Right lung (tissue), 5 donors: ENCODE data around the gene SF3B4. TPM values are rescaled to one million over a fixed set of nuclear protein-coding genes. Genes with fewer than 3 reads are reported as not detected.
"Not testable (repeated sequence)": the region's sequence is repeated elsewhere in the genome, so short reads cannot be mapped to it uniquely, and the experiment has no call there.

ENCODE experiments used
- DNase-seq, 2 donors: peaks; one replicate each; pipeline ENCODE4 v3.0.0-alpha.2; 2013
- polyA plus RNA-seq, 5 donors: library from polyadenylated mRNA; unstranded; fragments of 120-200 nt; gene quantifications; one replicate each; pipeline versions ENCODE4 v1.2.1 to v1.2.3, GENCODE V29; 2013; ENCODE audit warnings: inconsistent platforms in 1 of 5, low replicate concordance in 1 of 5; ENCODE audit not compliant: insufficient read length in 5 of 5, insufficient read depth in 1 of 5

The SF3B4 gene
- polyA plus RNA-seq, 5 donors, result 57.6 to 74.6 (median 66.5) TPM

DNA sequence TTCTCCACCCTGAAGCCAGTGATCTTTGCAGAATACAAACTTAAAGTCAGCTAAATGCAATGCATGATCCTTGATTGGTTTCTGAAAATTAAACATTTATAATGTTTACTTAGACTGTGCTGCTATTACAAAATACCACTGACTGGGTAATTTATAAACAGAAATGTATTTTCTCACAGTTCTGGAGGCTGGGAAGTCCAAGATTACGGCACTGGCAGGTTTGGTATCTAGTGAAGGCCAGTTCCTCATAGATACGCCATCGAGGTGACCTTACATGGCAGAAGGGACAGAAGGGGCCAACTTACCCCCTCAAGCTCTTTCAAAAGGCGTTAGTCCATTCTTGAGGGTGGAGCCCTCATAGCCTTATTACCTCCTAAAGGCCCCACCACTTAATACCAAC, 31.0 kb downstream of the SF3B4 start:
- DNase-seq, result no peak

DNA sequence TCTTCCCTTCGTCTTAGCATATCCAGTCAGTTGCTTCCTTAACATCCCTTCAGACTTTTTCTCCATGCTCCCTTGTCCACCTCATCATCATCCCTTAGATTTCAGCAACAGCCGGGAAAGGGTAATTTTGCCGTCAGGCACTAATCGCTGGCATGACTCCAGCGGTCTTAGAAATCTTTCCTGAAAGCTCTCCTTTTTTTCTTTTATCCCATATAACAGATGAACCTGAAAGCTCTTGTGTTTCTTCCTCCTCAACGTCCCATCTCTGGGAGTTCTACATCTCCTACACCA, 38.7 kb downstream of the SF3B4 start:
- DNase-seq, result peak; percentile 60 to 73

DNA sequence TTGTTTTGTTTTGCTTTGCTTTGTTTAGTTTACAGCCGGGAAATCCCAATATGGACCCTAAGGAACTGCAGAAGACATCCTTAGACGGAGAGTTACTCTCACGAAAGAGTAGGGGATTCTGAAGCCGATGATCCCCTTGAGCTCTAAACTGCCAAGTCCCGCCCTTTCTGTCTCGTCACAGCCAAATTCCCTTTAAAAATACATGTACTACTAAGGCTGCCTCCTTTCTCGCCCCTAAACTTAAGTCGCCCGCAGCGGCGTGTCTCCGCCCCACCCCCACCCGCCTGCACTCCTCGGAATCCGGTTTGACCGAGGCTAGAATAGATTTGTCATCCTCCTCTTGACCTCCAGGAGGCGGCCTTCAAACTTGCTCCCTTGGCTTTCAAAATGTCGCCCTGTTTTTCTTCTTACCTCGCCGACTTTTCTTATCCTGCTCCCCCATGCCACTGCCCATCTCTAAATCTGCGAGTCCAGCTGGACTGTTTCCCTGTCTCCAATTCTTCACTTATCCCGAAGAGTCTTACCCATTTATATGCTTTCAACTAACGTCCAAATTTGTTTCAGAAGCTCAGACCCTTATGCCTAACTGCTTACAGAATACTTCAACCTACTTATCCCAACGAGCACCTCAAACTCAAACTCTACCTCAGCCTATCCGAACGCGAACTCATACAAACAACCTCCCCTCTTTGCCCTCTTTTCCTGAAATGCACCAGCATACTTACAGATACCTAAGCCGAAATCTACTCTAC, 39.2 kb downstream of the SF3B4 start:
- peak; percentile 85 to 91 for DNase-seq

DNA sequence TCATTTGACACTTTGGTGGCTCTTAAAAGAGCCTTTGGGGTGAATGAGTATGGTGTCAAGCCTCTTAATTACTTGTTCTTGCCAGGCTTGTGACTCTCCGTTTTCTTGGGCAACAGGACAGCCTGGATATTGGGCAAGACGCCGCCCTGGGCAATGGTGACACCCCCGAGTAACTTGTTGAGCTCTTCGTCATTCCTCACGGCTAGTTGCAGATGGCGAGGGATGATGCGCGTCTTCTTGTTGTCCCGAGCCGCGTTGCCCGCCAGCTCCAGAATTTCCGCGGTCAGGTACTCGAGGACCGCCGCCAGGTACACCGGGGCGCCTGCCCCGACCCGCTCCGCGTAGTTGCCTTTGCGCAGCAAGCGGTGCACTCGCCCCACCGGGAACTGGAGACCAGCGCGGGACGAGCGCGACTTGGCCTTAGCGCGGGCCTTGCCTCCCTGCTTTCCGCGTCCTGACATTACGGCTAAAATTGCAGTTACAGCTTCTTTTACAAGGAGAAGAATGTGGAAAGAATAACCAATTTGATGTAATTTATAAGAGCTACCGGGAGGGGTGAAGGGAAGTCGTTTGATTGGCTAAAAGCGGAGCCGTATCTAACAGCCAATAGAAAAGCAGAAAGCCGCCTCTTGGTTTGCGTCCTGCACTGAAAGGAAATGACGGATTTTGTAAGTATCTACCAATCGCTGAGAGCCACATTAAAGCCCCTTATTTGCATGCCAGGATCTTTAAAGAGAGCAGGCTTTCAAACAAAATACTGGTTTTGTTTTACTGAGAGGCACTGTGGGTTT, 40.0 kb downstream of the SF3B4 start:
- DNase-seq, result peak; percentile 94 to 96

DNA sequence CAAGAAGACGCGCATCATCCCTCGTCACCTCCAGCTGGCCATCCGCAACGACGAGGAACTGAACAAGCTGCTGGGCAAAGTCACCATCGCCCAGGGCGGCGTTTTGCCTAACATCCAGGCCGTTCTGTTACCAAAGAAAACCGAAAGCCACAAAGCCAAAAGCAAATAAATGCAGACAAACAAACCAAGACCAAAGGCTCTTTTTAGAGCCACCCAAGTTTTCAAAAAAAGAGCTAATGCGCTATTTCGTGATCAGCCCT, 40.5 kb downstream of the SF3B4 start:
- DNase-seq, result not testable (repeated sequence)

DNA sequence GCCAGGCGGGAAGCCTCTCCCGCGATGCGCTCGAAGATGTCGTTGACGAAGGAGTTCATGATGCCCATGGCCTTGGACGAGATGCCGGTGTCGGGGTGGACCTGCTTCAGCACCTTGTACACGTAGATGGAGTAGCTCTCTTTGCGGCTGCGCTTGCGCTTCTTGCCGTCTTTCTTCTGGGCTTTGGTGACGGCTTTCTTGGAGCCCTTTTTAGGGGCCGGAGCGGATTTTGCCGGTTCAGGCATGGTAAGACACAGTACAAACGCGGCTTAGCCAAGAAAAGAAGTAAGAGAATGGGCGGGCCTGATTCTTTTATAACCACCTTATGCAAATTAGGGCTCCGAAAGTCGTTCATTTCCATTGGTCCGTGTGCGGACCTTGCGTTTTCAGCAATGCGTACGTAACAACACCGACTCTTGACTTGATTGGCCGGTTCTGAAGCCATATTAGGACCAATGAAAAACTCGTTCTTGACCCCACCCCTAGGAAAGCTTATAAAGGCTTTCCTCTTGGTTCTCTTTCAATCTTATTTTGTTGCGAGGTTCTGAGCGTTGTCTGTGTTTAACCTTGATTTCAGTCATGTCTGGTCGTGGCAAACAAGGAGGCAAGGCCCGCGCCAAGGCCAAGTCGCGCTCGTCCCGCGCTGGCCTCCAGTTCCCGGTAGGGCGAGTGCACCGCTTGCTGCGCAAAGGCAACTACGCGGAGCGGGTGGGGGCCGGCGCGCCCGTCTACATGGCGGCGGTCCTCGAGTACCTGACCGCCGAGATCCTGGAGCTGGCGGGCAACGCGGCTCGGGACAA, 41.0 kb downstream of the SF3B4 start:
- peak; percentile 98 to 99 for DNase-seq

DNA sequence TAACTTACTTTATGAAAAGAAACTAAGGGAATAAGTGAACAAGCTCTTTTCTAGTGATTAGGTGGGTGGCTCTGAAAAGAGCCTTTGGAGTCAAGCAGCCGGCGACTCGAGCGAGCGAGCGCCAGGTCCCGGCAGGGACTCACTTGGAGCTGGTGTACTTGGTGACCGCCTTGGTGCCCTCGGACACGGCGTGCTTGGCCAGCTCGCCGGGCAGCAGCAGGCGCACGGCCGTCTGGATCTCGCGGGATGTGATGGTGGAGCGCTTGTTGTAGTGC, 41.5 kb downstream of the SF3B4 start:
- DNase-seq, result not testable (repeated sequence)

DNA sequence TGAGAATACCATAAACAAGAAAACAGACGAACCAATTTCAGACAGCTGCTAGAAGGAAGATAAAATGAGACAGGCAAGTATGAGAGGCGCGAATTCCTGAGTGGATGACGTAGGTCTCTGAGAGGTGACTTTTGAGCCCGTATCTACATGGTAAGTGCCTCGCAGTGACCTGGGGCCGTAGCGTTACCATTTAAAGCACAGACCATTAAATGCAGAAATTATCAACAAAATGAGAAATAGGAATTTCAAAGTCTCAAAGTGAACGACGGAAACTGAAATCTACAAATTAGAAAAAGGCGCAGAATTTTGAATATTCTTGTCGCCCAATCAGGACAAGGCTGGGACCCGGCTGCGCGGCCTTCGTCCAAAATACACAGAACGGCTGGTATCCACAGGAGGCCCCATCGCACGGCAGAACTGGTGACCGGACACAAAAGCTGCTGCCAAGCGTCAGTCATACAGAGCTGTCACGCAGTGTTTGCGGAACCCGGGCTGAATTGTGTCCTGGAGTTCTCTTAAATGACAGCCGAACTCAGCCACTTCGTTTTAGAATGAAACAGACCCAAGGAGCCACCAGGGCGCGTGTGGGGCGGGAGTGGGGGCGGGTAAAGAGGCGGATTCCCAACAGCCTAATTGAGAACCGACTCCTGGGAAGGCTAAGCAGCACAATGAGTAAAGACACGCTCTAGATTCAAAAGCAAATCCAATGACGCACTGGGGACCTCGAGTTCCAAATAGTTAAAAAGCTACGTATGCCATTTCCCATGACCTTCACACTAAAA, 42.1 kb downstream of the SF3B4 start:
- peak; percentile 86 to 89 for DNase-seq

DNA sequence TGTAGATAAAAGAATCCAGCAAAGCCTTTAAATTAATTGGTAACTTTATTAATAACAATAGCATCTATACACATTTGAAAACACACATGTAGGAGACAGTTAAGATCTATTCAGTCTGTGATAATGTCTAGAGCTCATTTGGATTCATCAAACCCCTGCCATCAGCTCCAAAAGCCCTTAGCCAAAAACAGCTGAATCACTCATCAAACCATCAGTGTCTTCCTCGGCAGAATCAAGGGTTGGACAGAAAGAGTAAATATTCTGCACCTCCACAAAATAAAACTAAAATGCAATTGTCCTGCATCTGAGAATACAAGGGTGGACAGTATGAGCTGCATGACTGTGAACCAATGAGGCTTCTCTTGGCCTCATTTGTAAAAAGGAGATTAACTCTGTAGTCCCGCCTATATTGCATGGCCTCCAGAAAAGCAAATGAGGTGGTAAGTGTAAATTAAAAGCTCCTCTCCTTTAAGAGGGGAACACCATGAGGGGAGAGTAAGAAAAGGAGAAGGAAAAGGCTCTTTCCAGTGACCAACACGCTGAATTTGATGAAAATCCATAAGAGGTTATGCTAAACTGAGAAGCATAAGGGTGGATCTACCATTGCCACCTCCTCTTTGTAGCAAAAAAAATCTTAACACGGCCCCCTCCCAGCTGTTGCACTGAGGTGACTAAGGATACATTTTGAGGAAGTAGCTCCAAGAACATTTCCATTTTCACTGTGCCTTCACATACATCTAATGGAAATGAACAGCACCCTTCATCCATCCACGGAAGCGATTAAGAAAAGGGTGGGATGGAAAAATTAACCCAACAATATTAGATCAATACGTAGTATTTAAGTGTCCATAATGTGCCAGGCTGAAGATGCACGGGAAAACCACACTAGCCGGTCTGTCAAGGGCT, 42.9 kb downstream of the SF3B4 start:
- peak; percentile 27 to 52 for DNase-seq

DNA sequence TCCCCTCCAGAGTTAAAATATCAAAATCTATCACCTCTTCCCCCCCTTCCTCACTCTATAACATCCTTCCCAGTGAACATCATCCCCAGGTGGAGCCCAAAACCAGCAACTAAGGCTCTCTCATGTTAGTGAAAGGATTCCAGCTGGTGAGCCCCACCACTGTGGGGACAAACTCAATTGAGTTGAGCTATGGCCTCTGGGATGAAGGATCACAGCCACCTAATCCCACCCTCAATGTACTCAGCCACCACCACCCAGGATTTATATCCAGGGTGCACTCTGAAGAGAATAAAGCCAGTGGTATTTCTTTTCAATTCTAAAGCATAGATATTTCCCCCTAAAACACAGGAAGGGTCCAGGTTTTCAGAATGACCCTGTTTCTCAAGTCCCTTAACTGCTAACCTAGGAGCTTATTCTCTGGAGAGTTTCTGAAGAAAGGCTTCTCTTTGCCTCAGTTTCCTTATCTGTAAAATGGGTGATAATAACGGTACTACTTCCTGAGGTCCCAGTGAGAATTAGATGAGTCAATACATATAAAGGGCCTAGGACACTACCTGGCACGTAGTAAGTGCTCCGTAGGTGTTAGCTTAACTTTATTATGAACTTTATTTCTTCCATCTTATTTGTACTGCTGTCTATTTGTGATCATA, 43.9 kb downstream of the SF3B4 start:
- no peak for DNase-seq

DNA sequence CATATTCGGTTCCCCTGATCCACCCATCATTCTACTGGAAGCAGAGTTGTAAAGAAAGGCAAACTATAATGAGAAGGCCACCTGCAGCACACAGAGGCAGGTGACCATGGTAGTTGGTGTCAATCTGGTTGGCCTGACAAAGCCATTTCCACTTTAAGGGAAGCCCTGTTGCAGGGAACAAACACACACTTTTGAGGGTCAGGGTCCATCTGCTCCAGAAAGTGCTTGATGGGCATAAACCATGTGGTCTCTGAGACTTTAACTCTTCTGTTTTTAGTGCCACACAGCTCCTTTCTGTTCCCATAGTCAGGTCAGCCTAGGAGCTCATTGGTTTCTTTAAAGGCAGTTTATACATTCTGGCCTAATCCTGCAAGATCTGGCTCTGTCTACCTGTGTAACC, 45.7 kb downstream of the SF3B4 start:
- DNase-seq, result no peak

DNA sequence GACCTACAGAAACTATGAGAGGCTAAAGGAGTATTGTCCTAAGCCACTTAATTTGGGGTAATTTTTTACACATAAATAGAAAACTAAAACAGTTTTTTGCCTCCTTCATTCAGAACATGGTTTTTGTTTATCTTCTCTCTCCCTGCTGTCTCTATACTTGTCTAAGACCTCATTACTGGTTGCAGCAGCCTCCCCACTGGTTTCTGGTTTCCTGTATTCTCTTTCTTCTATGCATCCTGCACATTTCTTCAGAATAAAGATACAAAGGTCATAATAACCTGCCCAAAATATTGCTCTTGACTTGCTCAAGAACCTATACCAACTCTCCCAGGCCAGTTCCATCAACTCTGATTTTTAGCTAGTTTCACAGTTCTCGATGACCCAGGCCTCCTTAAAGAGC, 48.0 kb downstream of the SF3B4 start:
- no peak for DNase-seq

DNA sequence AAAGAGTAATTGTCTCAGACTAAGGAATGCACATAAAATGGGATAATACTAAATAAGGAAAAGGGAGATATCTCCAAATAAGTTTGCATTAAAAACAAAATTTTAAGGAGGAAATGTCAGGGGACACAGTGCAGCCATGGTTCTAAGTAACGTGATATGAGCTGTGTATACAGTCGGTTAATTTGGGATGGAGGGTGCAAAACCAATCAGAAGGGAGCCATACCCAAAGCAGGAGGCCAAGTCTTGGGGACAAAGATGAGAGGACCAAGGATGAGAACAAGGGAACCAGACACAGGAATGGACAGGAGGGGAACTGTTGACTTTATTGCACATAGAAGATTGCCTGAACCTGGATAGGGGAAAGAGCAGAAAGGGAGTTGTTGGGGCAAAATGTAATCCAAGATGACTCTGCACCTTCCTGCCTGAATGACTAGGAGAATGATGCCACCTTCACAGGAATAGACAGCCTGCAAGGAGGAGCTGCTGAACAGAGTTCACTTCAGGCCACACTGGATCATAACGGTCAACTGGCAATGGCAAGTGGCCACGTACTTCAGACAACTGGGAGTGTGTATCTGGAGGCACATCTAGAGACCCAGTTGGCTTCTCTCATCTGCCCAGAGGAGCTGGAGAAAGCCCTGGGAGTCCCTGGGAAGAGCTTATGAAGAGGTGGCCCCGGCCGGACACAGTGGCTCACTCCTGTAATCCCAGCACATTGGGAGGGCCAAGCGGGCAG, 50.2 kb downstream of the SF3B4 start:
- no peak for DNase-seq

Other genes starting within 250 kb of the SF3B4 start
- 1 to 10 TPM; 1.0 to 3.4 (median 3.1) TPM for gene FCGR1A, start 145.1 kb downstream of the SF3B4 start, polyA plus RNA-seq
- 10 to 100 TPM; 14.3 to 19.3 (median 15.5) TPM for gene BOLA1, start 28.2 kb downstream of the SF3B4 start, polyA plus RNA-seq
- 1 to 10 TPM; 6.1 to 7.2 (median 6.6) TPM for gene SV2A, start 10.0 kb downstream of the SF3B4 start, polyA plus RNA-seq
- gene MTMR11, start 9.1 kb upstream of the SF3B4 start, polyA plus RNA-seq, result 10 to 100 TPM; 22.7 to 36.9 (median 29.8) TPM
- 10 to 100 TPM; 16.1 to 21.0 (median 18.0) TPM for gene OTUD7B, start 82.9 kb upstream of the SF3B4 start, polyA plus RNA-seq
- 10 to 100 TPM; 60.3 to 86.9 (median 77.7) TPM for gene VPS45, start 140.0 kb upstream of the SF3B4 start, polyA plus RNA-seq
- 10 to 100 TPM; 42.9 to 67.3 (median 48.5) TPM for gene PLEKHO1, start 222.1 kb upstream of the SF3B4 start, polyA plus RNA-seq